Renal cortex interstitium (tissue), 11 donors: Measurements from ENCODE around the gene TSSK2. TPM values are rescaled to one million over a fixed set of nuclear protein-coding genes. Genes with fewer than 3 reads are reported as not detected.
"Not testable (repeated sequence)": the region's sequence is repeated elsewhere in the genome, so short reads cannot be mapped to it uniquely, and the experiment has no call there.

ENCODE experiments used
- DNase-seq, 11 donors: peaks; one replicate each; pipeline ENCODE4 v3.0.0-alpha.2; 2013; ENCODE audit warnings: low read depth in 9 of 11, low spot score in 4 of 11; ENCODE audit errors: extremely low read depth in 1 of 11
- polyA plus RNA-seq, 3 donors: library from polyadenylated mRNA; unstranded; fragments of 120-200 nt; gene quantifications; one replicate each; pipeline ENCODE4 v1.2.1, GENCODE V29; 2013; ENCODE audit not compliant: insufficient read length in 3 of 3

TSSK2 gene
- polyA plus RNA-seq, 3 donors, result not detected

DNA sequence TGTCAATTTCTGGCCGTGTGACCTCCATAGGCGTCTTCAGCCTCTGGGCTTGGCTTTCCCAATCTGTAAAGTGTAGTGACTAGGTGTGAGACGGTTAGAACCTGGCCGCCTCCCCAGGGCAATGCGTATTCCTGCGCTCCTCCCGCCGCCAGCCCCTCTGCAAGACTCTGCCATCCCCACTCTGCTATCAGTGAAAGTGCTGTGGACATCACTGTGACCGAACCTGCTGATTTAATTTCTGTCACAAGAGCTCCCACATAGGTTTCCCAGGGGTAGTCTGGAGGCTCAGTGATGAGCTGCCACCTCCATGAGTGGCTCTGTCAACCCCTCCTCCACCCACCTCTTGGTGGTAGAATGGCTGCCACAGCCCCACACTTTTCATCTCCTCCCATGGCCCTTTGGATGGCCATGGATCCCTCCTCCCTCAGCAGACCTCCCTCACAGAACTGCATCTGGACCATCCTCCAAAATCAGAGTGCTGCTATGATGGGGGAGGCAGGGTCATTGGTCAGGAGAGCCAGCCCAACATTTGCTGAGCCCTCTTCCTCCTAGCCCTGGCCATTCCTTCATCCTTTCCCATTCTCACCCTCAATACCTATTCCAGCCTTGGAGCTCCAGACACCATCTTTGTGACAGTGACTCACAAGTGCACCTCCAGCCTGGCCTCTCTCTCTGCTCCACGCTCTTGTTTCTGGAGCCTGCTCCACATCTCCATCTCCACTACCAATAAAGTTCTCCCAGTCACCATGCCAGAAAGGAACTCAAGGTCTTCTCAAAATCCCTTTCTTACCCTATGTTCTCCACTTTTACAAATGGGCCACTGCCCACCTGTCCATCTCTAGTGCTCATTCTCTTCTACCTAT is 20.5 kb downstream of the TSSK2 start:
- no peak for DNase-seq

GRCh38 chr22:19152942-19153883 is 22.1 kb downstream of the TSSK2 start:
- no peak for DNase-seq

GRCh38 chr22:19156109-19156508 is 25.0 kb downstream of the TSSK2 start:
- DNase-seq, result not testable (repeated sequence)

DNA sequence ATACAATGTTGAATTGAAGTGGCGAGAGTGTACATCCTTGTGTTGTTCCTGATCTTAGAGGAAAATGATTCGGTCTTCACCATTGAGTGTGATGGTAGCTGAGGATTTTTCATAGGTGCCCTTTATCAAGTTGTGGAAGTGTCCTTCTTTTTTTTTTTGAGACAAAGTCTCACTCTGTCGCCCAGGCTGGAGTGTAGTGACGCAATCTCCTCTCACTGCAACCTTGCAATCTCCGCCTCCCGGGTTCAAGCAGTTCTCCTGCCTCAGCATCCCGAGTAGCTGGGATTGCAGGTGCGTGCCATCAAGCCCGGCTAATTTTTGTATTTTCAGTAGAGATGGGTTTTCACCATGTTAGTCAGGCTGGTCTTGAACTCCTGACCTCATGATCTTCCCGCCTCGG is 27.5 kb downstream of the TSSK2 start:
- DNase-seq, result not testable (repeated sequence)

- no peak for DNase-seq
Observed at GRCh38 chr22:19164425-19164824, 33.3 kb downstream of the TSSK2 start.

GRCh38 chr22:19166421-19166820 is 35.3 kb downstream of the TSSK2 start:
- DNase-seq, result no peak

DNA sequence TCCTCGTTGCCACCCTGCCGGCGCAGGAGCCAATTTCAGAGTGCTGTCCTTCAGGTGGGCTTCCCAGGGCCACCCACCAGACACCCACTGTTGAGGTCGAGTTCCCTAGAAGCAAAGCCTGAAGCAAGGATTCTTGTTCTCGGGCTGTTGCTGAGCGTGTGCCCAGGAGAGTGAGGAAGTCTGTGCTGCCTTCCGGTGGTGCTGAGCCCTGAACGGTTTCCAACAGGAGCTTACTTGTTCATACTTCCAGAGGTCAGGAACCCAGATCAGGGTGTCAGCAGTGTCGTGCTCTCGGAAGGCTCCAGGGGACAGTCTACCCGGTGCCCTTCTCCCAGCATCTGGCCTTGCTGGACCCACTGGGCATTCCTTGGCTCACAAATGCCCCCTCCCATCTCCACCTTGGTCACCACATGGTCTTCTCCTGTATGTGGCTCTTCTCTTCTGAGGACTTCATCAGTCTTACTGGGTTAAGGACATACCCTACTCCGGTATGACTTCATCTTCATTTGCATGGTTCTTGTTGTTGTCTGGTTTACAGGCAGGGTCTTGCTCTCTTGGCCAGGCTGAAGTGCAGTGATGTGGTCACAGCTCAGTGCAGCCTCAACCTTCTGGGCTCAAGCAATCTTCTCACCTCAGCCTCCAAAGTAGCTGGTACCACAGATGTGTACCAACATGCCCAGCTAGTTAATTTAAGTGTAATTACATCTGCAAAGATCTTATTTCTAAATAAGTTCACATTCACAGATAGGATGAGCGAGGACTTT is 36.2 kb downstream of the TSSK2 start:
- no peak for DNase-seq

DNA sequence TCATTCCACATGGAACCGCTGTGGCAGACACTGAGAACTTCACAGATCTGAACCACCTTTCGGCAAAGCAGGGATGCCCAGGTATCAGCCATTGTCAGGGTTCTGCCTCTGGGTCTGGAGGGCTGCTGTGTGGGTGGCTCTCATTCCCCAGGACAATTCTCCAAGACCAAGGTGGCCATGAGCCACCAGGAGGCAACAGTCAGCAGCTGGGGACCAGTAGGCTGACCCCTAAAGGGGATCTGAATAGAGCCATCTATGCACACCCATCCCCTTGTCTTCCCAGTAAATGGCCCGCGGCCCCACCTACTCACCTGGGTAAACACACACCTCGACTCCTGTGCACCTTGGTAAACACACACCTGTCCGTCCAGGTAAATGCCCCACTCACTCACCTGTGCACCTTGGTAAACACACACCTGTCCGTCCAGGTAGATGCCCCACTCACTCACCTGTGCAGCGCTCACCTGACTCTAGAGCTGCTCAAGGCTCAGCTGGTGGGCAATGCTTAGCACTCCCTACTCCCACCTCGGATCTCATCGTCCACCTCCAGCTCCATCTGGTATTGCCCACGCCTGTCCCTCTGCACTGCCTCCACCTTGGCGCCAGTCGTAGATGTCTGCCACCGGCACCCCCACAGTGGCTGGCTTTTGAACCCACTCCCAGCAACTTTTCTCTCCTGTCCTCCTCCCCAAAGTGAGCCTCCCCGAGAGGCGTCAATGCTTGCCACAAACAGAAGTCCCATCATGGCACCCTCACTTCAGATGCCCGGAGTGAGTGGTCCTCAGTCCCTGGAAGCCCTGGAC is 37.2 kb downstream of the TSSK2 start:
- DNase-seq, result no peak

DNA sequence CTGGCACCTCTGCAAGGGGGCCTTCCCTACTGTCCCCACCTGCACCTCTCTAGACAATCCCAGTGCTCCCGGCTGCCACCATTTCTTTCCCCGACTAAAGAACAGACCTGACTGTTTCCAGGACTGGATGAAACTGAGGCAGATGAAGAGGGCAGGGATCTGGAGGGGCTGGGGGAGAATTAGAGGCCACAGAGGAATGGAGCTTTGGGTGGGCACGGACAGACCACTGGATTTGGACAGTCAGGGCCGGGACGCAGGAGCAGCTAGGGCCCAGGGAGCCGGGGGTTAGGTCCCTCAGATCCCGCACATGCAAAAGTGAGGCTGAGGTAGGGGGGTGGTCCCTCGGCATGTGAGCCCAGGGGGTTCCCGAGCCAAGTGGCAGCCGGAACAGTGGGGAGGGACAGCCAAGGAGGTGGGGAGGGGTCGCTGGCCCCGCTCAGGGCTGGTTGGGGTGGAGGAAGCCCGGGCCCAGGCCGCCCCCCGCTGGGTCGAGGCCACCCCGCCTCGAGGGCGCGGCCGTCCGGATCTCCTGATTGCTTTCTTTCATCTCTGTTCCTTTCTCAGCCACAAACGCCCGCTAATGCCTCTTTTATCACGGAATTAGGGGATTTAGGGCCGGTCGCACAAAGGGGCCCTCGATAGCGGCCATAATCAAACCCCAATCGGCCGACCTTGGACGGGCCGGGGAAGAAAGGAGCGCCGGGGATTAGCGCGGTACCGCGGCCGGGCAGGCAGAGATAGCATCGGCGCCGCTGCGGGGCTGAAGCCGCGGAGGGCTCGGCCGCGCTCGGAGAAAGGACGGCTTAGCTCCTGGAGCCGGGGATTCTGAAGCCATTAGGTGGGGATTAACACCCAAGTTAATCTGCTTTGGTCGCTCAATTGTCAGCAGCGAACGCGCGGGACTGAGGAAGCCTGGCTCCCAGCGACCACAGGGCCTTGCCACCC is 38.2 kb downstream of the TSSK2 start:
- DNase-seq, result no peak

- no peak for DNase-seq
Observed at GRCh38 chr22:19169947-19170318, 38.8 kb downstream of the TSSK2 start.

- no peak for DNase-seq
Observed at GRCh38 chr22:19172213-19173046, 41.3 kb downstream of the TSSK2 start.

- no peak for DNase-seq
Observed at GRCh38 chr22:19173047-19174035, 42.2 kb downstream of the TSSK2 start.

DNA sequence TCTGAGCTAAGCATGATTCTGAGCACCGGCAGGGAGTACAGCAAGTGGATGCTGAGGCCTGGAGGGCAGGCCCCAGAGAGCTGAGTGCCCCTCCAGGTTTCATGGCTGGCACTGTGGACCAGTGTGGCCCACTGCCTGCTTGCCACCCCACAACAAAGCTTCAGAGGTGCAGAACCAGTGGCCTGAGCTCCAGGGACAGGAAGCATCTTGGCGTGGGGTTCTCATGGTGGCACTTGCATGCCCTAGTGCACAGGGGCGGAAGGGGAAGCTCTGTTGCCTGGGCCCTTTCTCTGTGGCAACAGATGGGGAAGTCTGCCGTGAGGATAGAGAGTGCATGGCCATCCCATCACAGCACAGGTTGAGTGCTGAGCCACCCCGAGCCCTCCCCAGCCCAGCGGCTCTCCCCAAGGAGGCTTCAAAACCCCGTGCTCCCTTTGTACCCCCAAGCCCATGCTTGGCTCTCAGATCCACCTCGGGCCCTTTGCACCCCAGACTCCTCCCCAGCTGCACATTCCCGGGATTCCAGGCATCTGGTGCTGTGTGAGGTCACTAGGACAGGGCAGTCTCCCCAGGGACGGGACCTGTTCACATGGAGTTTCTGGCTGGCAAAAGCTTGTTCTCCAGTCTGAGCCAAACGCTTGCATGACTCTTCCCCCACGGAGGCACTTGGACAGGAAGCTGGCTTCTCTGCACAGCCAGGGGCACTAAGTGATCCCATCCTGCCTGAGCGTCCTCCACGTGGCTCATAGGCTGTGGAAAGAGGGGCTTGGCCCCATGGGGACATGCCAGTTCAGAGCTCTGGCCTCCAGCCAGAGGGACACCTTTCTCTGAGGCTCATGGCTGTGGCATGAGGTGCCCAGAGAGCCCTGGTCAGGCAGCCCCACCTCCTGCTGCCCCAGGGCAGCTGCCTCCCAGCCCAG is 43.3 kb downstream of the TSSK2 start:
- no peak for DNase-seq

DNA sequence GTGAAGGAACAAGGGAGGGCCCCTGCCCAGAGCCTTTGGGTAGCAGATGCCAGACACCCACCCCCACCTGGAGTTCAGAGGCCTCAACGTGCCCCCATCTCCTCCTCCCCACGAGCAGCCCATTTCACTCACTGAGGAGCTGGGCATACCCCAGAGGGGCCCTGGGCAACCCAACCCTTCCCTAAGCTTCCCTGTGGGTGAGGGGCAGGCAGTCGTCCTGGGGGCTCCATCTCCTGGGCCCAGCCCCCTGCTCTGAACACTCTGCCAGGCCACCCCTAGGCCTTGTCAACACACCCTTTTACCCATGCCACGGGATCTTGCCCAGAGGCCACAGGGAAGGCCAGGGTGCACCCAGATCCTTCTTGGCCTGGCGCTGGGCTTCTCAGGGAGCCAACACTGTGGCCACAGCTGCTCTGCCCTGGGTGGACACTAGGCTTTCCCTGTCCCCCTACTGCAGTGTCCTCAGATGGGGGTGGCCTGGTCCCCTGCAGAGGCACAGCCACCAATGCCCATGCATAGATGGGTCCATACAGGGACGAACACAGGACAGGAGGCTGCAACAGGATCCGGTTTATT is 44.0 kb downstream of the TSSK2 start:
- DNase-seq, result no peak
